ENCODE measurements around the gene RIN3. TPM values are rescaled to one million over a fixed set of nuclear protein-coding genes. Genes with fewer than 3 reads are reported as not detected.

Gene RIN3
- total RNA-seq, 4 donors from 2014 or later = 3.0 to 8.7 (median 7.5) TPM

DNA sequence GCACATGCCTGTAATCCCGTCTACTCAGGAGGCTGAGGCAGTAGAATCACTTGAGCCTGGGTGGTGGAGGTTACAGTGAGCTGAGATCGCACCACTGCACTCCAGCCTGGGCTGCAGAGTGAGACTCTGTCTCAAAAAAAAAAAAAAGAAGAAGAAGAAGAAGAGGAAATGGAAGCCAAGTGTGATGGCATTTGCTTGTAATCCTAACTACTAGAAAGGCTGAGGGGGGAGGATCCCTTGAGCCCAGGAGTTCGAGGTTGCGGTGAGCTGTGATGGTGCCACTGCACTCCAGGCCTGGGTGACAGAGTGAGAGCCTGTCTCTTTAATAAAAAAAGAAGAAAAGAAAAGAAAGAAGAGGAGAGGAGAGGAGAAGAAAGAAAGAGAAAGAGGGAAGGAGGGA, 182.8 kb downstream of the RIN3 start:
- TF ChIP-seq, protein P1, sequence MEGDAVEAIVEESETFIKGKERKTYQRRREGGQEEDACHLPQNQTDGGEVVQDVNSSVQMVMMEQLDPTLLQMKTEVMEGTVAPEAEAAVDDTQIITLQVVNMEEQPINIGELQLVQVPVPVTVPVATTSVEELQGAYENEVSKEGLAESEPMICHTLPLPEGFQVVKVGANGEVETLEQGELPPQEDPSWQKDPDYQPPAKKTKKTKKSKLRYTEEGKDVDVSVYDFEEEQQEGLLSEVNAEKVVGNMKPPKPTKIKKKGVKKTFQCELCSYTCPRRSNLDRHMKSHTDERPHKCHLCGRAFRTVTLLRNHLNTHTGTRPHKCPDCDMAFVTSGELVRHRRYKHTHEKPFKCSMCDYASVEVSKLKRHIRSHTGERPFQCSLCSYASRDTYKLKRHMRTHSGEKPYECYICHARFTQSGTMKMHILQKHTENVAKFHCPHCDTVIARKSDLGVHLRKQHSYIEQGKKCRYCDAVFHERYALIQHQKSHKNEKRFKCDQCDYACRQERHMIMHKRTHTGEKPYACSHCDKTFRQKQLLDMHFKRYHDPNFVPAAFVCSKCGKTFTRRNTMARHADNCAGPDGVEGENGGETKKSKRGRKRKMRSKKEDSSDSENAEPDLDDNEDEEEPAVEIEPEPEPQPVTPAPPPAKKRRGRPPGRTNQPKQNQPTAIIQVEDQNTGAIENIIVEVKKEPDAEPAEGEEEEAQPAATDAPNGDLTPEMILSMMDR (IDR thresholded peaks at IDR 0.05) = no peak
- no peak for TF ChIP-seq POLR2A (IDR thresholded peaks at IDR 0.05)
- no peak overlapping the region for H3K4me3 ChIP-seq (ENCODE audit: low read depth, poor library complexity, severe bottlenecking)
- WGBS, 2 donors = 68 to 74% methylated on average over 4 of the region's 4 CpGs
- DNase-seq (ENCODE audit: low spot score in 2 of 2) = no peak
- intact Hi-C loops (cut with DNase I; ENCODE audit: low total_unique reads) = no loop called here

DNA sequence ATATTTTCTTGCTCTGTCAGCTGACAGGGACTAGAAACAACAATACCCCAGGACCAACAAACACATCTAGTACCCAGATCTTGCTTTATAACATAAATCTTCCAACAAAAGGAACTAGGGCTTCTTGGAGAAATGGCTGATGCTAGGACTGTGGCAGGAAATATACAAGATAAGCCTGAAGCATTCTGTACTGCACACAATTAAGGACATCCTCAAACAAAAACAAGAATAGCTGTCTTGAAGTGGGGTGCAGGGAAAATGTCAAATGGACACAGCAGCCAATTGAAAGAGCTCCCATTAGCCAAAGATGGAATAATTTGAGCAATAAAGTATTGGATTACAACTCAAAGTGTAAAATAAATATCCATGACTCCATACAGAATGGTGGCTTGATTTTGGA, 184.8 kb downstream of the RIN3 start:
- TF ChIP-seq, protein P1 (IDR thresholded peaks at IDR 0.05) = no peak
- no peak for TF ChIP-seq POLR2A (IDR thresholded peaks at IDR 0.05)
- intact Hi-C loops (cut with DNase I; ENCODE audit: low total_unique reads) = no loop called here

DNA sequence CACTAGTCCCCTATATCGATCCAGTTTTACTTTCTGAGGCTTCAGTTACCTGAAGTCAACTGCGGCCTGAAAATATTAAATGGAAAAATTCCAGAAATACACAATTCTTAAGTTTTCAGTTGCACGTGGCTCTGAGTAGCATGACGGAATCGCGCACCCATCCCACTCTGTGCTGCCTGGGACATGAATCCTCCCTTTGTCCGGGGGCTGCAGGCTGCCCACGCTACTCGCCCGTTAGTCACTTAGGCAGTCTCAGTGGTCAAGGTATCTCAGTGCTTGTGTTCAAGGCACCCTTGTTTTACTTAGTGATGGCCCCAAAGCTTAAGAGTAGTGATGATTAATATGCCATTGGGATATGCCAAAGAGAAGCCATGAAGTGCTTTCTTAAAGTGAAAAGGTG, 188.2 kb downstream of the RIN3 start:
- 92 to 93% methylated on average over 10 of the region's 10 CpGs for WGBS, 2 donors
- no peak for DNase-seq (ENCODE audit: low spot score in 2 of 2)

More for the DNA sequence above, 184.8 kb downstream of the RIN3 start:
- no peak for DNase-seq (ENCODE audit: low spot score in 2 of 2)
- no peak overlapping the region for H3K4me3 ChIP-seq (ENCODE audit: low read depth, poor library complexity, severe bottlenecking)

DNA sequence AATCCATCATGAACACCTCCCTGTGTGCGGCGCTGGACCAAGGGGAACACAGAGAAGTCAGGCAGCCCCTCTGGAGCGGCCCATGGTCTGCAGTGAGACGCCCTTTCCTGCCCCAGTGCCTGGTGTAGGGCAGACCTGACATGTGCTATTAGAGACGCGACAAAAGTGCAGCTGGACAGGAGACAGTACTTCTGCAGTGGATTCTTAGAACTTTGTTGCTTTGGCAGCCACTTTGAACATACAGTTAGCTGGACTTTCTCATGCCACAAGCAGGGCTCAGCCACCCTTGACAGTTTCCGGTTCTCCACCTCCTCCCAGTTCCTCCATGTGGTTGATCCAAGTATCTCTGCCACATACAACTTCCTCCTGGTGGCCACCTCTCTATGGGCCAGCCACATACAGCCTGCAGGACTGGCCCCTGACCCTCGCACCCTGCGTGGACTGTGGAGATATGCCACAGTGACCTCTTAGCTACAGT, 188.9 kb downstream of the RIN3 start:
- intact Hi-C loops (cut with DNase I; ENCODE audit: low total_unique reads) = no loop called here
- 82 to 89% methylated on average over 9 of the region's 9 CpGs for WGBS, 2 donors
- DNase-seq (ENCODE audit: low spot score in 2 of 2) = no peak
- no peak for TF ChIP-seq POLR2A (IDR thresholded peaks at IDR 0.05)
- TF ChIP-seq, protein P1 (IDR thresholded peaks at IDR 0.05) = no peak
- H3K4me3 ChIP-seq (ENCODE audit: low read depth, poor library complexity, severe bottlenecking) = no peak overlapping the region

More for the DNA sequence above, 188.2 kb downstream of the RIN3 start:
- TF ChIP-seq, protein P1 (IDR thresholded peaks at IDR 0.05) = no peak
- TF ChIP-seq POLR2A (IDR thresholded peaks at IDR 0.05) = no peak
- H3K4me3 ChIP-seq (ENCODE audit: low read depth, poor library complexity, severe bottlenecking) = no peak overlapping the region
- intact Hi-C loops (cut with DNase I; ENCODE audit: low total_unique reads) = no loop called here

DNA sequence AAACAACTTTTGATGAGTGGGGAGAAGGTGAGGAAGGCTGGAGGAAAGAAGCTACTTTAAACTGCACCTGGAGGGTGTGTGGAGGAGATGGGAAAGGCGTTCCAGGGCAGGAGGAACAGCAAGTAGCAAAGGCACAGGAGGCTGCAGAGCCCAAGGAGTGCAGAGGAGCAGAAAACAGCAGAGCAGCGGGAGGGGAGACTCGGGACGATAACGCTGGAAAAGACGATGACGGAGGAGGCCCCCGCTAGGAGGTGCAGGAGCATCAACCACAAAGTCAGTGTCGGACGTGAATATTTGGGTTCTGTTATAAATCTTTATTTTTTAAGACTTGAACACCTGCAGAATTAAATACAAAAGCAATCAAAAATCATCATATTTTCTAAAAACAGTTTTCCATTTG, 189.9 kb downstream of the RIN3 start:
- 93 to 95% methylated on average over 10 of the region's 10 CpGs for WGBS, 2 donors
- intact Hi-C loops (cut with DNase I; ENCODE audit: low total_unique reads) = no loop called here
- no peak overlapping the region for H3K4me3 ChIP-seq (ENCODE audit: low read depth, poor library complexity, severe bottlenecking)
- no peak for TF ChIP-seq POLR2A (IDR thresholded peaks at IDR 0.05)
- TF ChIP-seq, protein P1 (IDR thresholded peaks at IDR 0.05) = no peak
- DNase-seq (ENCODE audit: low spot score in 2 of 2) = no peak
